GM12873 (cell line): Measurements from ENCODE around the gene PCMTD2.
A peak's percentile ranks its signal among the peaks of the same experiment; 100 is the strongest.

Source experiments
- TF ChIP-seq, protein P1 (sequence below): IDR thresholded peaks from 2 replicates; pipeline ENCODE4 v1.5.1; 2012; ENCODE audit warnings: low read depth, mild to moderate bottlenecking, moderate library complexity, low read length, control low read depth; ENCODE audit not compliant: insufficient read depth; ENCODE audit errors: missing control alignments

Gene PCMTD2

DNA sequence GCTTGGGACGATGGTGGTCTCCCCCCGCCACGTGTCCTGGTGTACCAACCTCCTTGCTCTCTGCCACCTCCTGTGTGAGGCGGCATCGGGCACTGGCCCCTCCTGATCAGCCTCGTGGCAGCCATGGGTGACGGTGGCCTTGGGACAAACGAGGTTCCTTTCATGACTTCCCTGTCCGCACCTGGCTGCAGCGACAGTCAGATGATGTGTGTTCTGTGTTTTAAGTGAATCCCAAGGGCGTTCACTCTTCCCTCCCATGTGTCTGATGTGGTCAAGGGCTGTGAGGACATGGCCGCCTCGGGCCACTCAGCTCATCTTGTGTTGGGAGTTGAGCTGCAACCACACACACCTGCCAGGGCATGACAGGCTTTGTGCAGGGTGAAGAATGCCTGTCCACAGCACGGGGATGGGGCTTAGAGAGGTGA, 30.4 kb upstream of the PCMTD2 start:
- TF ChIP-seq, protein P1, sequence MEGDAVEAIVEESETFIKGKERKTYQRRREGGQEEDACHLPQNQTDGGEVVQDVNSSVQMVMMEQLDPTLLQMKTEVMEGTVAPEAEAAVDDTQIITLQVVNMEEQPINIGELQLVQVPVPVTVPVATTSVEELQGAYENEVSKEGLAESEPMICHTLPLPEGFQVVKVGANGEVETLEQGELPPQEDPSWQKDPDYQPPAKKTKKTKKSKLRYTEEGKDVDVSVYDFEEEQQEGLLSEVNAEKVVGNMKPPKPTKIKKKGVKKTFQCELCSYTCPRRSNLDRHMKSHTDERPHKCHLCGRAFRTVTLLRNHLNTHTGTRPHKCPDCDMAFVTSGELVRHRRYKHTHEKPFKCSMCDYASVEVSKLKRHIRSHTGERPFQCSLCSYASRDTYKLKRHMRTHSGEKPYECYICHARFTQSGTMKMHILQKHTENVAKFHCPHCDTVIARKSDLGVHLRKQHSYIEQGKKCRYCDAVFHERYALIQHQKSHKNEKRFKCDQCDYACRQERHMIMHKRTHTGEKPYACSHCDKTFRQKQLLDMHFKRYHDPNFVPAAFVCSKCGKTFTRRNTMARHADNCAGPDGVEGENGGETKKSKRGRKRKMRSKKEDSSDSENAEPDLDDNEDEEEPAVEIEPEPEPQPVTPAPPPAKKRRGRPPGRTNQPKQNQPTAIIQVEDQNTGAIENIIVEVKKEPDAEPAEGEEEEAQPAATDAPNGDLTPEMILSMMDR, result no peak

GRCh38 chr20:64225828-64226598, 29.5 kb upstream of the PCMTD2 start:
- TF ChIP-seq, protein P1, result peak; percentile 4

DNA sequence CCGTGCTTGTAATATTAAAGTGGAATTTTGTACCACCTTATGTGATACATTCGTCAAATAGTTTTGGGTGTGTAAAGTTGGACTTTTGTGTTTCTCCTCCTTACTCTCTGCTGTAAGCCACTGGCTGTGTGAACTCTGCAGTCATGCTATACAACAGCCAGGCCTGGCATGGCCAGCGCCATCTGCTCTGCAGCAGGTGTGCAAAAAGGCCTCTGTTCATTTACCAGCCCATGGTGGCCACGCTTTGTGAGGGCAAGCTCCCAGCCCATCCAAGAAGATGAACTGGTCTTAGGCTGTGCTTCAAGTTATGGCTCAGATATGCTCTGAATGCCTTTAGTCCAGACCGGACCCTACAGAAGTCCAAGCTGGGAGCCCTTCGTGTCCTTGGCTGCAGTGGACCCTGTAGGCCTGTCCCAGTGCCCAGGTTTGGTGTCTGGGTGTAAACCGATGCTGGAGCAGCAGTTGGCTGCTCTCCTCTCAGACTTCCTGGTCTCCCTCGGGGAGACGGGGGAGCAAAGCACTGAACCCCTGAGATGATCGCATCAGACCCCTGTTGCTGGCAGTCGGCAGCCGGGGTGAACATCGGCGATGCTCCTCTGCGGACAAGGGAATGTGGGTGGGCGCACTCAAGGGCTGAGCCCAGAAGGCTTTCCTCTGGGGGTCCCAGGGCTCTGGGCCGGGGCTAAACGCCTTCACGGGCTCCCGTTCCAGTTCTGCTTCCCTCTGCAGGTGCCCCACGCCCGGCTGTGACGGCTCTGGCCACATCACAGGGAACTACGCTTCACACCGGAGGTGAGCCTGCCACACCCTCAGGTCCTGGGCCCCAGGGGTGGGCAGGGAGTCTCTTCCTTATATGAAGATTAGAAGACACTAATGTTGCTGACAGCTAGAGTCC, 28.6 kb upstream of the PCMTD2 start:
- TF ChIP-seq, protein P1, result no peak

DNA sequence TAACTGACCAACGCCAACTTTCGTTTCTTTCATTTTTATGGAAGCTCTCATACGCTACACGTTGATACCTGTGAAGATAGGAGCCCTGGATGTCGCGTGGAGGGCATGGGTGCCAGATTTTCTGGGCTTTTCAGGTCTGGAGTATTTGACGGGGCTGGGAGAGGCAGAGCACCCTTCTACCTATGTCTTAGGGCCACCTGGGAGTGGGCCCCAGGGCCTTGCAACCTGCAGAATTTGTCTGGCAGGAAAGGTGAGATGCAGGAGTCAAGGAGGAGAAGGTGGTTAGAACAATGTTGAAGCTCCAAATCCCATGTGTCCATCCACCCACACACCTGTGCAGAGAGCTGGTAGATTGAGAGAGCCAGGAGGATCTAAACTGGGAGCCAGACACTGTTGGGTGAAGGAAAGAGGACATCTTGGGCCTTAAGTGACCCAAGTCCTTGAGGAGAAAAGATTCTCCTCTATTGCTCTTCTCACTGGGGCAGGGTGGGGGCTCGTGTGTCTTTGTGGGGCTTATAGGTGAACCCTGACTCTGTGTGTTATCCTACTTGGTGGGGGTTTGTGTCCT, 27.4 kb upstream of the PCMTD2 start:
- TF ChIP-seq, protein P1, result no peak

GRCh38 chr20:64228751-64229506, 26.6 kb upstream of the PCMTD2 start:
- TF ChIP-seq, protein P1, result no peak

- TF ChIP-seq, protein P1, result no peak
These were observed 26.0 kb upstream of the PCMTD2 start for GRCh38 chr20:64229507-64230061.
